Caco-2 (cell line): ENCODE measurements around the gene GOLGA6C. TPM values are rescaled to one million over a fixed set of nuclear protein-coding genes. Genes with fewer than 3 reads are reported as not detected.
"Not testable (repeated sequence)": the region's sequence is repeated elsewhere in the genome, so short reads cannot be mapped to it uniquely, and the experiment has no call there.

ENCODE experiments used
- BruUV-seq: library from RNA; stranded (reverse); fragments of 400-500 nt; replicated peaks from 2 replicates; lab custom pipeline; 2021; lab: Mats Ljungman, UMichigan
- CTCF ChIA-PET: fragments of 300-600 bp; sonication (Branson Sonifier 250); formaldehyde crosslinking; loops from one replicate; lab custom pipeline; 2022; ENCODE audit warnings: antibody characterized with exemption; lab: Charles Lee
- POLR2A ChIA-PET: fragments of 300-600 bp; sonication (Branson Sonifier 250); formaldehyde crosslinking; loops from one replicate; lab custom pipeline; 2022; ENCODE audit warnings: antibody characterized with exemption; lab: Charles Lee
- DNase-seq, 2 experiments: peaks; one replicate each; pipeline versions ENCODE4 v3.0.0 to v3.0.0-alpha.2; 2020 to 2022
- H3K27me3 ChIP-seq: replicated peaks from 2 replicates; pipeline ENCODE4 v1.6.0; 2011; ENCODE audit warnings: low read length; ENCODE audit not compliant: control insufficient read depth, insufficient read depth
- H3K36me3 ChIP-seq: 2 replicates; pipeline ENCODE4 v1.5.1; 2011; ENCODE audit warnings: low read length; ENCODE audit not compliant: control insufficient read depth, insufficient read depth
- H3K4me1 ChIP-seq: fragments of 250-450 bp; sonication (Bioruptor Pico); 2 replicates; pipeline ENCODE4 v1.5.1; 2020; ENCODE audit warnings: mild to moderate bottlenecking
- H3K4me3 ChIP-seq: 2 replicates; pipeline ENCODE4 v1.5.1; 2011; ENCODE audit warnings: low read depth, mild to moderate bottlenecking, control low read depth, low read length
- H3K9me3 ChIP-seq: fragments of 250-450 bp; sonication (Bioruptor Pico); 2 replicates; pipeline ENCODE4 v1.5.1; 2020; ENCODE audit warnings: mild to moderate bottlenecking, moderate library complexity
- H3K27ac Mint-ChIP-seq: one replicate; pipeline ENCODE4 v1.8.0; 2022; ENCODE audit warnings: mixed read lengths; ENCODE audit not compliant: unreplicated experiment
- H3K27me3 Mint-ChIP-seq: one replicate; pipeline ENCODE4 v1.8.0; 2022; ENCODE audit warnings: mixed read lengths; ENCODE audit not compliant: insufficient read depth, unreplicated experiment
- H3K36me3 Mint-ChIP-seq: one replicate; pipeline ENCODE4 v1.8.0; 2022; ENCODE audit warnings: mild to moderate bottlenecking, mixed read lengths; ENCODE audit not compliant: insufficient read depth, unreplicated experiment
- H3K4me1 Mint-ChIP-seq: one replicate; pipeline ENCODE4 v1.8.0; 2022; ENCODE audit warnings: low read depth, mixed read lengths; ENCODE audit not compliant: unreplicated experiment
- H3K4me3 Mint-ChIP-seq: one replicate; pipeline ENCODE4 v1.8.0; 2022; ENCODE audit warnings: mild to moderate bottlenecking, moderate library complexity, mixed read lengths; ENCODE audit not compliant: unreplicated experiment
- H3K9me3 Mint-ChIP-seq: one replicate; pipeline ENCODE4 v1.8.0; 2022; ENCODE audit warnings: mixed read lengths; ENCODE audit not compliant: unreplicated experiment
- CTCF ChIP-seq, 2 experiments: fragments of 200-600 bp in 1 of 2; IDR thresholded peaks; 1 replicate in 1 of 2; 2 replicates in 1 of 2; pipeline versions ENCODE4 v1.5.1 to v1.8.0; 2011 to 2022; ENCODE audit warnings: antibody characterized with exemption in 1 of 2, control low read depth in 1 of 2, inconsistent platforms in 1 of 2, low read depth in 1 of 2, low read length in 1 of 2, mild to moderate bottlenecking in 1 of 2, moderate library complexity in 1 of 2; ENCODE audit not compliant: insufficient read depth in 1 of 2, severe bottlenecking in 1 of 2, unreplicated experiment in 1 of 2
- intact Hi-C: fragments of 100-400 bp; cut with micrococcal nuclease; formaldehyde crosslinking; loops from one replicate; pipeline ENCODE4 v1.10.0; 2022; ENCODE audit not compliant: unreplicated experiment
- total RNA-seq: library from RNA; stranded (reverse); gene quantifications from 2 replicates; pipeline ENCODE4 v1.2.3, GENCODE V29; 2022

The GOLGA6C gene
- total RNA-seq, 1 experiment from 2014 or later, result not detected

- H3K36me3 ChIP-seq, result no peaks in the 10 kb centered on the region
- Mint-ChIP-seq H3K27ac (no peak overlapping the region), H3K4me1 (no peaks in the 10 kb centered on the region), H3K36me3 (no peaks in the 10 kb centered on the region), H3K9me3 (no peaks in the 10 kb centered on the region), H3K27me3 (peaks cover 18% of the 10 kb centered on the region), H3K4me3 (no peak overlapping the region)
- H3K4me3 ChIP-seq, result no peak overlapping the region
- intact Hi-C loops, result no loop called here
- ChIA-PET POLR2A (no interaction called here), CTCF (no interaction called here)
- H3K27me3 ChIP-seq, result no peaks in the 10 kb centered on the region
- no peaks in the 10 kb centered on the region for H3K9me3 ChIP-seq
- BruUV-seq, result no TSS peak
- no peak for TF ChIP-seq CTCF (IDR thresholded peaks at IDR 0.05; ENCODE audit: insufficient read depth in 1 of 2, low read depth in 1 of 2, low read length in 1 of 2, severe bottlenecking in 1 of 2, unreplicated experiment in 1 of 2)
- DNase-seq, result no peak
- H3K4me1 ChIP-seq, result no peaks in the 10 kb centered on the region
Observed at GRCh38 chr15:75313116-75313845, 55.1 kb downstream of the GOLGA6C start.

GRCh38 chr15:75314552-75315290 is 56.6 kb downstream of the GOLGA6C start:
- Histone ChIP-seq H3K9me3 (no peaks in the 10 kb centered on the region), H3K4me3 (no peak overlapping the region), H3K27me3 (no peaks in the 10 kb centered on the region), H3K36me3 (no peaks in the 10 kb centered on the region), H3K4me1 (no peaks in the 10 kb centered on the region)
- POLR2A ChIA-PET, result no interaction called here
- CTCF ChIA-PET, result no interaction called here
- peaks cover 13% of the 10 kb centered on the region for H3K27me3 Mint-ChIP-seq
- no TSS peak for BruUV-seq
- no peaks in the 10 kb centered on the region for H3K36me3 Mint-ChIP-seq
- no peaks in the 10 kb centered on the region for H3K4me1 Mint-ChIP-seq
- intact Hi-C loops, result no loop called here
- H3K9me3 Mint-ChIP-seq, result no peaks in the 10 kb centered on the region
- no peak overlapping the region for H3K27ac Mint-ChIP-seq
- TF ChIP-seq CTCF (IDR thresholded peaks at IDR 0.05; ENCODE audit: insufficient read depth in 1 of 2, low read depth in 1 of 2, low read length in 1 of 2, severe bottlenecking in 1 of 2, unreplicated experiment in 1 of 2), result no peak
- DNase-seq, result no peak
- no peak overlapping the region for H3K4me3 Mint-ChIP-seq

- H3K9me3 Mint-ChIP-seq, H3K4me3 ChIP-seq, H3K27me3 ChIP-seq, H3K27ac Mint-ChIP-seq, H3K4me3 Mint-ChIP-seq, BruUV-seq, H3K4me1 ChIP-seq, H3K27me3 Mint-ChIP-seq, H3K36me3 Mint-ChIP-seq, H3K4me1 Mint-ChIP-seq, CTCF ChIA-PET, H3K36me3 ChIP-seq, H3K9me3 ChIP-seq, POLR2A ChIA-PET, intact Hi-C loops, DNase-seq: not testable (repeated sequence)
Observed at GRCh38 chr15:75319231-75319897, 61.2 kb downstream of the GOLGA6C start.

Other genes with a start within 250 kb of the GOLGA6C start
- gene PPCDC, start 234.7 kb upstream of the GOLGA6C start, total RNA-seq, result 14.7 and 18.1 TPM in 2 replicates
- gene C15orf39, start 56.5 kb upstream of the GOLGA6C start, total RNA-seq, result 48.2 and 56.8 TPM in 2 replicates
- not detected in 2 replicates for gene GOLGA6D, start 24.5 kb downstream of the GOLGA6C start, total RNA-seq
- 93.9 and 94.3 TPM in 2 replicates for gene COMMD4, start 77.7 kb downstream of the GOLGA6C start, total RNA-seq
- gene NEIL1, start 88.7 kb downstream of the GOLGA6C start, total RNA-seq, result 11.3 and 12.3 TPM in 2 replicates
- 131 and 140 TPM in 2 replicates for gene MAN2C1, start 110.3 kb downstream of the GOLGA6C start, total RNA-seq
- gene SIN3A, start 193.4 kb downstream of the GOLGA6C start, total RNA-seq, result 64.4 and 67.1 TPM in 2 replicates